ENCODE data around the gene FGD6. TPM values are rescaled to one million over a fixed set of nuclear protein-coding genes. Genes with fewer than 3 reads are reported as not detected.

FGD6 gene
- polyA plus RNA-seq, 1 donor (not counting 4 experiments of a cell fraction or from before 2014, with no cell fraction given): 54.2 TPM

DNA sequence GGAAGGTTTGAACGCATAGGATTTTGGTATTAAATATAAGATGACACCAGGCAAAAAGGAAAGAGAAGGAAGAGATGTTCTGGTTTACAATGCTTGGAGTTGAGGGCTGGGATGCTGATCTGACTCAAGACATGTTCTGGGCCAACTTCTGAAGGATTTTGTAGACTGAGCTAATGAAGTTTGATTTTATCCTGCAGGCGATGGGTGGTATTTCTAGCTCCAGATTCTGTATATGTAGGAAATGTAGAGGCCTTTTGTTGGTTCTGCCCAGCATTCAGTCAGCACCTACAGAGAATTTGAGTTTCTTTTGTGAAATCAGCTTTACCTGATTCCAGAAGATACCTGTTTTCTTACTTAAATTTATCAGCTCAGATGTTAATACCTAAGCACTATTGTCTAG, 48.5 kb upstream of the FGD6 start:
- Histone ChIP-seq H3K4me2 (ENCODE audit: control insufficient read depth, extremely low read depth, insufficient read depth, low read depth, low read length) (no peak overlapping the region), H3K9me1 (ENCODE audit: control insufficient read depth, extremely low read depth, insufficient read depth, low read length) (no peaks in the 10 kb centered on the region), H3K9ac (ENCODE audit: control insufficient read depth, extremely low read depth, insufficient read depth, low read length) (no peak overlapping the region), H3K27ac (ENCODE audit: control insufficient read depth, insufficient read depth, low read length) (no peak overlapping the region), H4K20me1 (ENCODE audit: control insufficient read depth, extremely low read depth, insufficient read depth, low read length) (no peaks in the 10 kb centered on the region), H2AFZ (ENCODE audit: control insufficient read depth, low read length) (no peak overlapping the region), H3K79me2 (ENCODE audit: control insufficient read depth, insufficient read depth, low read length) (peaks cover 7% of the 10 kb centered on the region), H3K4me3 (ENCODE audit: control insufficient read depth in 2 of 3, extremely low read depth in 1 of 3, insufficient read depth in 2 of 3, low read depth in 1 of 3, low read length in 3 of 3) (no peak overlapping the region), H3K27me3 (ENCODE audit: control insufficient read depth, extremely low read depth, insufficient read depth, low read length) (no peaks in the 10 kb centered on the region), H3K9me3 (ENCODE audit: control insufficient read depth, low read depth, low read length) (no peaks in the 10 kb centered on the region), H3K4me1 (ENCODE audit: control insufficient read depth, extremely low read depth, insufficient read depth, low read length) (peaks cover 4% of the 10 kb centered on the region), H3K36me3 (ENCODE audit: control insufficient read depth in 2 of 2, extremely low read depth in 1 of 2, insufficient read depth in 2 of 2, low read length in 2 of 2) (peaks cover 22 to 30% of the 10 kb centered on the region in 2 experiments)
- DNase-seq (ENCODE audit: low read depth, low spot score): no peak
- dilution Hi-C loops (cut with MboI; ENCODE audit: extremely low pct_ligation_motif_present, low sequenced_read_pairs): no loop called here
- TF ChIP-seq, protein P1, sequence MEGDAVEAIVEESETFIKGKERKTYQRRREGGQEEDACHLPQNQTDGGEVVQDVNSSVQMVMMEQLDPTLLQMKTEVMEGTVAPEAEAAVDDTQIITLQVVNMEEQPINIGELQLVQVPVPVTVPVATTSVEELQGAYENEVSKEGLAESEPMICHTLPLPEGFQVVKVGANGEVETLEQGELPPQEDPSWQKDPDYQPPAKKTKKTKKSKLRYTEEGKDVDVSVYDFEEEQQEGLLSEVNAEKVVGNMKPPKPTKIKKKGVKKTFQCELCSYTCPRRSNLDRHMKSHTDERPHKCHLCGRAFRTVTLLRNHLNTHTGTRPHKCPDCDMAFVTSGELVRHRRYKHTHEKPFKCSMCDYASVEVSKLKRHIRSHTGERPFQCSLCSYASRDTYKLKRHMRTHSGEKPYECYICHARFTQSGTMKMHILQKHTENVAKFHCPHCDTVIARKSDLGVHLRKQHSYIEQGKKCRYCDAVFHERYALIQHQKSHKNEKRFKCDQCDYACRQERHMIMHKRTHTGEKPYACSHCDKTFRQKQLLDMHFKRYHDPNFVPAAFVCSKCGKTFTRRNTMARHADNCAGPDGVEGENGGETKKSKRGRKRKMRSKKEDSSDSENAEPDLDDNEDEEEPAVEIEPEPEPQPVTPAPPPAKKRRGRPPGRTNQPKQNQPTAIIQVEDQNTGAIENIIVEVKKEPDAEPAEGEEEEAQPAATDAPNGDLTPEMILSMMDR (optimal IDR thresholded peaks at IDR 0.05 in 1 of 3, IDR thresholded peaks at IDR 0.05 in 1 of 3, conservative IDR thresholded peaks at IDR 0.05 in 1 of 3; ENCODE audit: extremely low read depth in 1 of 3, insufficient read depth in 2 of 3, low read length in 3 of 3): no peak
- no peak for TF ChIP-seq EZH2 (IDR thresholded peaks at IDR 0.05; ENCODE audit: low read length)
- no peak for FAIRE-seq

GRCh38 chr12:95262808-95263207, 45.5 kb upstream of the FGD6 start:
- H3K79me2 ChIP-seq (ENCODE audit: control insufficient read depth, insufficient read depth, low read length): peaks cover 14% of the 10 kb centered on the region
- no peaks in the 10 kb centered on the region for H3K9me1 ChIP-seq (ENCODE audit: control insufficient read depth, extremely low read depth, insufficient read depth, low read length)
- TF ChIP-seq, protein P1 (optimal IDR thresholded peaks at IDR 0.05 in 1 of 3, IDR thresholded peaks at IDR 0.05 in 1 of 3, conservative IDR thresholded peaks at IDR 0.05 in 1 of 3; ENCODE audit: extremely low read depth in 1 of 3, insufficient read depth in 2 of 3, low read length in 3 of 3): no peak
- no peak for TF ChIP-seq EZH2 (IDR thresholded peaks at IDR 0.05; ENCODE audit: low read length)
- DNase-seq (ENCODE audit: low read depth, low spot score) (no peak), FAIRE-seq (peak; percentile 17)
- no peaks in the 10 kb centered on the region for H4K20me1 ChIP-seq (ENCODE audit: control insufficient read depth, extremely low read depth, insufficient read depth, low read length)
- H3K4me2 ChIP-seq (ENCODE audit: control insufficient read depth, extremely low read depth, insufficient read depth, low read depth, low read length): no peak overlapping the region
- H3K9me3 ChIP-seq (ENCODE audit: control insufficient read depth, low read depth, low read length): no peaks in the 10 kb centered on the region
- H3K27ac ChIP-seq (ENCODE audit: control insufficient read depth, insufficient read depth, low read length): no peak overlapping the region
- dilution Hi-C loops (cut with MboI; ENCODE audit: extremely low pct_ligation_motif_present, low sequenced_read_pairs): no loop called here
- H3K27me3 ChIP-seq (ENCODE audit: control insufficient read depth, extremely low read depth, insufficient read depth, low read length): no peaks in the 10 kb centered on the region
- H3K4me1 ChIP-seq (ENCODE audit: control insufficient read depth, extremely low read depth, insufficient read depth, low read length): peaks cover 19% of the 10 kb centered on the region
- H3K9ac ChIP-seq (ENCODE audit: control insufficient read depth, extremely low read depth, insufficient read depth, low read length): no peak overlapping the region
- no peak overlapping the region for H3K4me3 ChIP-seq (ENCODE audit: control insufficient read depth in 2 of 3, extremely low read depth in 1 of 3, insufficient read depth in 2 of 3, low read depth in 1 of 3, low read length in 3 of 3)
- peaks cover 14 to 25% of the 10 kb centered on the region in 2 experiments for H3K36me3 ChIP-seq (ENCODE audit: control insufficient read depth in 2 of 2, extremely low read depth in 1 of 2, insufficient read depth in 2 of 2, low read length in 2 of 2)
- no peak overlapping the region for H2AFZ ChIP-seq (ENCODE audit: control insufficient read depth, low read length)

Data from keratinocyte (primary cell).